Testis (tissue), 2 donors: Measurements from ENCODE around the gene MUC3A.

Experiments used
- POLR2A ChIP-seq: fragments of 450-650 bp; IDR thresholded peaks from one replicate; pipeline ENCODE4 v1.6.1; 2017; ENCODE audit warnings: antibody characterized with exemption, mild to moderate bottlenecking, moderate library complexity
- TF ChIP-seq, protein P1 (sequence below), 3 experiments: fragments of 450-650 bp in 2 of 3; fragments of 200-600 bp in 1 of 3; sonication (generic) in 1 of 3; IDR thresholded peaks; one replicate each; pipeline ENCODE4 v1.5.1; 2016 to 2019; ENCODE audit warnings: antibody characterized with exemption in 3 of 3, mild to moderate bottlenecking in 2 of 3, moderate library complexity in 1 of 3

DNA sequence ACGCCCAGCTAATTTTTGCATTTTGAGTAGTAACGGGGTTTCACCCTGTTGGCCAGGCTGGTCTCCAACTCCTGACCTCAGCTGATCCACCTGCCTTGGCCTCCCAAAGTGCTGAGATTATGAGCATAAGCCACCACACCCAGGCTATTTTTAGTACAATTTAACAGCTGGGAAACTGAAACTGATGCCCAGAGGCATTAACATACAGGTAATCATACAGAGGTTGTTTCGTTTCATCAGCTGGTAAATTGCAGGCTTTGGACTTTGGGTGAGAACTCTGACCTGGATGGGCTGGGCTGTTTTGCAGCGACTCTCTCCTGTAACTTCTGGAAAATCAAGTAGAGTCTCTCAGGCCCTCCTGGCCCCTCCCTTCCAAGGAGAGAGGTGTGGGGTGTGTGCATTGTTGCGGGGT, 47.4 kb upstream of the MUC3A start:
- TF ChIP-seq, protein P1, sequence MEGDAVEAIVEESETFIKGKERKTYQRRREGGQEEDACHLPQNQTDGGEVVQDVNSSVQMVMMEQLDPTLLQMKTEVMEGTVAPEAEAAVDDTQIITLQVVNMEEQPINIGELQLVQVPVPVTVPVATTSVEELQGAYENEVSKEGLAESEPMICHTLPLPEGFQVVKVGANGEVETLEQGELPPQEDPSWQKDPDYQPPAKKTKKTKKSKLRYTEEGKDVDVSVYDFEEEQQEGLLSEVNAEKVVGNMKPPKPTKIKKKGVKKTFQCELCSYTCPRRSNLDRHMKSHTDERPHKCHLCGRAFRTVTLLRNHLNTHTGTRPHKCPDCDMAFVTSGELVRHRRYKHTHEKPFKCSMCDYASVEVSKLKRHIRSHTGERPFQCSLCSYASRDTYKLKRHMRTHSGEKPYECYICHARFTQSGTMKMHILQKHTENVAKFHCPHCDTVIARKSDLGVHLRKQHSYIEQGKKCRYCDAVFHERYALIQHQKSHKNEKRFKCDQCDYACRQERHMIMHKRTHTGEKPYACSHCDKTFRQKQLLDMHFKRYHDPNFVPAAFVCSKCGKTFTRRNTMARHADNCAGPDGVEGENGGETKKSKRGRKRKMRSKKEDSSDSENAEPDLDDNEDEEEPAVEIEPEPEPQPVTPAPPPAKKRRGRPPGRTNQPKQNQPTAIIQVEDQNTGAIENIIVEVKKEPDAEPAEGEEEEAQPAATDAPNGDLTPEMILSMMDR (IDR thresholded peaks at IDR 0.05): no peak
- no peak for TF ChIP-seq POLR2A
